GM12875 (cell line): Measurements from ENCODE around the gene SERPINE1.
"Not testable (repeated sequence)": the region's sequence is repeated elsewhere in the genome, so short reads cannot be mapped to it uniquely, and the experiment has no call there.

Source experiments
- H3K4me3 ChIP-seq: one replicate; pipeline ENCODE4 v1.5.1; 2011; ENCODE audit warnings: low read depth, low read length, control low read depth
- CTCF ChIP-seq: IDR thresholded peaks from 2 replicates; pipeline ENCODE4 v1.5.1; 2011; ENCODE audit warnings: low read depth, mild to moderate bottlenecking, control low read depth, inconsistent platforms, low read length, moderate library complexity, borderline replicate concordance; ENCODE audit not compliant: insufficient read depth

SERPINE1 gene

GRCh38 chr7:101096331-101096956 is 30.5 kb upstream of the SERPINE1 start:
- TF ChIP-seq CTCF: no peak
- no peak overlapping the region for H3K4me3 ChIP-seq

GRCh38 chr7:101096957-101097347 is 30.0 kb upstream of the SERPINE1 start:
- TF ChIP-seq CTCF: no peak
- H3K4me3 ChIP-seq: no peak overlapping the region

- H3K4me3 ChIP-seq: no peak overlapping the region
- no peak for TF ChIP-seq CTCF
Measured at GRCh38 chr7:101097561-101097960, 29.3 kb upstream of the SERPINE1 start.

GRCh38 chr7:101099969-101100781 is 26.7 kb upstream of the SERPINE1 start:
- TF ChIP-seq CTCF: no peak
- no peak overlapping the region for H3K4me3 ChIP-seq

- TF ChIP-seq CTCF: no peak
- no peak overlapping the region for H3K4me3 ChIP-seq
Measured at GRCh38 chr7:101100858-101101847, 25.8 kb upstream of the SERPINE1 start.

- TF ChIP-seq CTCF: no peak
Measured at GRCh38 chr7:101102026-101102425, 24.9 kb upstream of the SERPINE1 start.

GRCh38 chr7:101103701-101104100 is 23.2 kb upstream of the SERPINE1 start:
- not testable (repeated sequence) for H3K4me3 ChIP-seq

More at GRCh38 chr7:101102026-101102425, 24.9 kb upstream of the SERPINE1 start:
- H3K4me3 ChIP-seq: no peak overlapping the region
